Activated CD4-positive, alpha-beta T cell treated with anti-CD3 and anti-CD28 coated beads, Interleukin-2, amount 50 U/mL, for 4 hours (primary cell): ENCODE measurements around the gene OR56B1.
"Not testable (repeated sequence)": the region's sequence is repeated elsewhere in the genome, so short reads cannot be mapped to it uniquely, and the experiment has no call there.

Experiments used
- DNase-seq, 2 experiments: peaks; one replicate each; pipeline ENCODE4 v3.0.0-alpha.2; 2020

OR56B1 gene, protein sequence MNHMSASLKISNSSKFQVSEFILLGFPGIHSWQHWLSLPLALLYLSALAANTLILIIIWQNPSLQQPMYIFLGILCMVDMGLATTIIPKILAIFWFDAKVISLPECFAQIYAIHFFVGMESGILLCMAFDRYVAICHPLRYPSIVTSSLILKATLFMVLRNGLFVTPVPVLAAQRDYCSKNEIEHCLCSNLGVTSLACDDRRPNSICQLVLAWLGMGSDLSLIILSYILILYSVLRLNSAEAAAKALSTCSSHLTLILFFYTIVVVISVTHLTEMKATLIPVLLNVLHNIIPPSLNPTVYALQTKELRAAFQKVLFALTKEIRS

DNA sequence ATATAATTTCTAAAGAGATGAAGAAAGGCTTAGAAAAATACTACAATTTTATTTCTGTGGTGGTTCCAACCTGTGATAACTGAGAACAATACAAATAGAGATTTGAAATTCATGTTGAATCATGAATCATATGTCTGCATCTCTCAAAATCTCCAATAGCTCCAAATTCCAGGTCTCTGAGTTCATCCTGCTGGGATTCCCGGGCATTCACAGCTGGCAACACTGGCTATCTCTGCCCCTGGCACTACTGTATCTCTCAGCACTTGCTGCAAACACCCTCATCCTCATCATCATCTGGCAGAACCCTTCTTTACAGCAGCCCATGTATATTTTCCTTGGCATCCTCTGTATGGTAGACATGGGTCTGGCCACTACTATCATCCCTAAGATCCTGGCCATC lies at the start of gene OR56B1:
Gene OR56B1 (plus strand): TSS at position 53 of the 400 bp plus-strand sequence. CDS start 69 bp downstream, at position 122.
- DNase-seq = no peak

DNA sequence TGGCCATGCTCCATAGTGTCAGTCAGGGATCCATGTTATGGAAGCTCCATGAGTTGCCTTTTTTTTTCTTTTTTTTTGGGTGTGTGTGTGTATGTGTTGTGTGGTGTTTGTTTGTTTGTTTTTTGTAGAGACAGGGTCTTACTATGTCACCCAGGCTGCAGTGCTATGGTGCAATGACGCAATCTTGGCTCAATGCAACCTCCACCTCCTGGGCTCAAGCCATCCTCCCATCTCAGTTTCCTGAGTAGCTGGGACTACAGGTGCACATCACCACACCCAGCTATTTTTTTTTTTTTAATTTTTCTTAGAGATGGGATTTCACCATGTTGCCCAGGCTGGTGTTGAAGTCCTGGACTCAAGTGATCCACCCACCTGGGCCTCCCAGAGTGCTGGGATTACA lies 47.8 kb upstream of the OR56B1 start:
- no peak for DNase-seq

DNA sequence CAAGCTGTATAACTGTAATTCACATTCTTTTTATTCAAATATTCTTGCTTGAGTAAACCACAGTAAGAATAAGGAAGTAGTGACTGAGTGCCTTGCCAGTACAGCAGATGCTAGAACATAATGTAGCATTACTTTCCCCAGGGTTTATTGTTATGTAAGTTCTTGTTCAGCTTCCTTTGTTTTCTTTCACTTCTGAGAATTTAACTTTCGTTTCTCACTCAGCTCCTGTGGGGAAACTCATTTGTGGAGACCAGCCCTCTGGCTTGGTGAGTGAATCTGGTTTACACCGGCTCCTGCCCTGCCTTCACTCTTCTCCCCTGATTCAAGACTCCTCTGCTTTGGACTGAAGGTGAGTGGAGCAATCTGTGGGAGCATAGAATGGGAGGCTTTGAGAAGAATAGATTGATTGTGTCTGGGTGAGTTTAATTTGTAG lies 46.7 kb upstream of the OR56B1 start, which contains the start of gene TRIM22:
Gene TRIM22 (plus strand): TSS at position 240 of the 433 bp plus-strand sequence. CDS start 6,443 bp downstream, outside the sequence.
- peak; percentile 43 to 45 for DNase-seq

DNA sequence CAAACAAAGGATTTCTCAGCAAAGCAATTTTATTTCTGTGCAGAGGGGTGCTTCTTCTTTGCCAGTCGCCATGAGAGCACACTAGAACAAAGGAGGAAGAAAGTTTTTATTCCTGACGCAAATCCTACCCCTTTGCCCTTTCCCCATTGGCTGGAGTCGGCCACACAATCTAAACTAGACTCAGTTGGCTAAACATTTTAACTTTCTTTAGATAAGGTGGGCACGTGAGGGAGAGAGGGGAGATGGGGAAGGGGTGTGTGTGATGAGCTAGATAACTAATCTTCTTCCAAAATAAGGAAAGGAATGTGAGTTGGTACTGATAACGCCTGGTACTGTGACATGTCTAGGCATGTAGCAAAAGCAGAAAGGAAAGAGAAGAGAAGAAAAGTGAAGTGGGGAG lies 46.0 kb upstream of the OR56B1 start:
- no peak for DNase-seq

DNA sequence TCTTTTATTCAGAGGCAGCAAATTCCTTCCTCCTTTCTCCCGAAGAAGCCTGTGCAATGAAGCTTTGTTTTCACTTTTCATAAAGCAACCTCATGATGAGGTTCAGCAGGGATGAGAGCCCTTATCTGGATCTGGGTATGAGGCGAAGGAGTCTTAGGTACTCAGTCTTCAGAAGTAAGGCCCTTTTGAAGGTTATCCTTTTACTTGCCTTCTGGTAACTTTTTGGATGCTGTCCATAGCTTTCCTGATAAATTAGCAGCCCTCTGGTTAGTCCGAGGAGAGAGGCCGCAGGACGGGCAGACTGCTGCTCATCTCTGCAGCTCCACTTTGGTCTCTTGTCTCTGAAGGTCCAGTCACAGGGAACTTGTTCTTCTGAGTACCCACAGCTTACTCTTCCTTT lies 45.5 kb upstream of the OR56B1 start:
- DNase-seq = no peak

DNA sequence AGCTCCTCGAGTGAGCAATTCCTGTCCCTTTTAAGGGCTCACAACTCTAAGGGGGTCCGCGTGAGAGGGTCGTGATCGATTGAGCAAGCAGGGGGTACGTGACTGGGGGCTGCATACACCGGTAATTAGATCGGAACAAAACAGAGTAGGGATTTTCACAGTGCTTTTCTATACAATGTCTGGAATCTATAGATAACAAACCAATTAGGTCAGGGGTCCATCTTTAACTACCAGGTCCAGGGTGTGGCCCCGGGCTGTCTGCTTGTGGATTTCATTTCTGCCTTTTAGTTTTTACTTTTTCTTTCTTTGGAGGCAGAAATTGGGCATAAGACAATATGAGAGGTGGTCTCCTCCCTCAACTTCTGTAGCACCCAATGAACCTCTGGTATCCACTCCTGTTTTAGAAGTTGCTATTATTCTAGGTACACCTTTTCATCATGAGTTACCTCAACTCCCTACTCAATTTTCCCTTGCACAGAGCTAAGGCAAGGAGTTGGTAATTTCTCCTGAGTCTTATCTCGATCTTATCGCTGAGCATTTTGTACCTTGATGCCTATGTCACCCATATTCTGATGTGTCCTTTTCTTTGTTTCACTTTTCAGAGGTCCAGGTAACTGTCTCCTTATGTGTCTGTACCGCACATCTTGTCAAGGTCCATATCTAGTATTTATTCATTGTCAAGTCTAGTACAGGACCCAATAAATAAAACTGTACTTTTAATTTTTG lies 44.8 kb upstream of the OR56B1 start:
- not testable (repeated sequence) for DNase-seq

DNA sequence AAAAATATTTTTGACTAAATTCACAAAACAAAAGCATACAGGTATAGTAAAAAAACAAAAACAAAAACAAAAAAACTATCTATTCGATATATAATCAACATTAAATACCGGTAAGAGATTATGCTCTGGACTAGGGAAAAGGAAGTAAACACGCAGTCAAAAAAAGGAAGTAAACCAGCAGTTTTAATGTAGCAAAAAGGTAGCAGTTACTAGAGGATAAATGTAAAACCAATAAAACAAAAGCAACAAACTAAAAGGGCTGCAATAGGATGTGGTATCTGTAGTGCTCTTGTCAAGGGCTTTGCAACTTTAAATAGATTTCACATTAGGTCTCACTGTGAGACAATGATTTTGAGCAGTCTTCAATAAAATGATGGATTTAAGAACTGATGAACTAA lies 44.3 kb upstream of the OR56B1 start:
- DNase-seq = no peak

DNA sequence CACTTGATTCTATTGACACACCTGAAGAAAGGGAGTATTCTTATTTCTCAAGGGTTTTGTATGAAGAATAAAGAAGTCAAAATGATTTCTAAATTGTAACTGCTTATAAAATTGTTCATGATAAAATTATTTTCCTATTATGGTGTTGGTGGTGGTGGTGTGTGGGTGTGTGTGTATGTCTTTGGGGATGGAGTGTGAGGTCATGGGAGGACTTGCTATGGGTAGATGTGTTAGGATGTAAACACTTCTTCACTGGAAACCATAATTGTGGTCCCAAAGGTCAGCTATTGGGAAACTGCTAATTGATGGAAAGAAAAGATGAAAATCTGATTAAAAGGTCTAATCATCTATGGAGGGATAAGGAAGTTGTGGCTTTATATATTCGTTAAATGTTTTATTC lies 41.6 kb upstream of the OR56B1 start:
- peak; percentile 27 for DNase-seq

DNA sequence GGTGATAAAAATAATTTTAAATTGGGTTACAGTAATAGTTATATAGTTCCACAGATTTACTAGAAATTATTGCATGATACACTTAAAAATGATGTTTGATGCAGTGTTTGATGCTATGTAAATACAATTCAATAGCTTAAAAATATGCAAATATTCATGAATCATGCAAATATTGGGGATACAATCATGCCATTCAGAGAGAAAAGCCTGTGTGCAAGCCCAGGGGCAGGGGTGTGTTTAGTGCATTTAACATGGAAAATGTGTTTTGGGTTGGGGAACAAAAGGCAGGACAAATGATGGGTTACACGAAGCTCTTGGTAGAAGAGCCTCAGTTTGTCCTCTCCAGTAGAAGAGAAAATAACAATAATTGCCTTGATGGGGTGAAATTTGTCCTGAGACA lies 40.7 kb upstream of the OR56B1 start:
- no peak for DNase-seq

DNA sequence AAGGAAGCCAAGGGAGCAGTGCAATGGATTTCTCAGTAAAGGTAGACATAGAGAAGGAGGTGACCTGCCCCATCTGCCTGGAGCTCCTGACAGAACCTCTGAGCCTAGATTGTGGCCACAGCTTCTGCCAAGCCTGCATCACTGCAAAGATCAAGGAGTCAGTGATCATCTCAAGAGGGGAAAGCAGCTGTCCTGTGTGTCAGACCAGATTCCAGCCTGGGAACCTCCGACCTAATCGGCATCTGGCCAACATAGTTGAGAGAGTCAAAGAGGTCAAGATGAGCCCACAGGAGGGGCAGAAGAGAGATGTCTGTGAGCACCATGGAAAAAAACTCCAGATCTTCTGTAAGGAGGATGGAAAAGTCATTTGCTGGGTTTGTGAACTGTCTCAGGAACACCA lies 40.0 kb upstream of the OR56B1 start:
- no peak for DNase-seq

DNA sequence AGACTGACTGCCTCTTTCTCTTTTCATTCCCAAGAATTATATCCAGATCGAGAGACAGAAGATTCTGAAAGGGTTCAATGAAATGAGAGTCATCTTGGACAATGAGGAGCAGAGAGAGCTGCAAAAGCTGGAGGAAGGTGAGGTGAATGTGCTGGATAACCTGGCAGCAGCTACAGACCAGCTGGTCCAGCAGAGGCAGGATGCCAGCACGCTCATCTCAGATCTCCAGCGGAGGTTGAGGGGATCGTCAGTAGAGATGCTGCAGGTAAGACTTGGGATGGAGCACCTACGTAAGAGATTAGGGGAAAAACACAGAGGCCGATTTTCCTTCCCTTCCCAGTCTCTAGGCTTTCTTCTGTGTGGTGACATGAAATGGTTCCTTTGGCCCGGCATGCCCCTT lies 38.0 kb upstream of the OR56B1 start:
- no peak for DNase-seq

DNA sequence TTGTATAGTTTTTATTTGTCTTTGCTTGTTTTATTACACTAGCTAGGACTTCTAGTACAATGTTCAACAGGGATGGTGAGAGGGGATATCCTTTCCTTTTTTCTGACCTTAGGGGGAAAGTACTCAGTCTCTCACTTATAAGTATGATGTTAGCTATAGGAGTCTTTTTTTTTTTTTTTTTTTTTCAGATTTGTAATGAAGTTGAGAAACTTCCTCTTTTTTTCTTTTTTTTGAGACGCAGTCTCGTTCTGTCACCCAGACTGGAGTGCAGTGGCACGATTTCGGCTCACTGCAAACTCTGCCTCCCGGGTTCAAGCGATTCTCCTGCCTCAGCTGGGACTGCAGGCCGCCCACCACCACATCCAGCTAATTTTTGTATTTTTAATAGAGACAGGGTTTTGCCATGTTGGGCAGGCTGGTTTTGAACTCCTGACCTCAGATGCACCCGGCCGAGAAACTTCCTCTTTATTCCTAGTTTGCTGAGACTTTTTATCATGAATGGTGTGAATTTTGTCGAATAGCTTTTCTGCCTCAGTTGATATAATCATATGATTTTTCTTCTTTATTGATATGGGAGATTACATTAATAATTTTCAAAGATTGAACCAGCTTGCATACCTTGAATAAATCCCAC lies 35.7 kb upstream of the OR56B1 start:
- DNase-seq = no peak

DNA sequence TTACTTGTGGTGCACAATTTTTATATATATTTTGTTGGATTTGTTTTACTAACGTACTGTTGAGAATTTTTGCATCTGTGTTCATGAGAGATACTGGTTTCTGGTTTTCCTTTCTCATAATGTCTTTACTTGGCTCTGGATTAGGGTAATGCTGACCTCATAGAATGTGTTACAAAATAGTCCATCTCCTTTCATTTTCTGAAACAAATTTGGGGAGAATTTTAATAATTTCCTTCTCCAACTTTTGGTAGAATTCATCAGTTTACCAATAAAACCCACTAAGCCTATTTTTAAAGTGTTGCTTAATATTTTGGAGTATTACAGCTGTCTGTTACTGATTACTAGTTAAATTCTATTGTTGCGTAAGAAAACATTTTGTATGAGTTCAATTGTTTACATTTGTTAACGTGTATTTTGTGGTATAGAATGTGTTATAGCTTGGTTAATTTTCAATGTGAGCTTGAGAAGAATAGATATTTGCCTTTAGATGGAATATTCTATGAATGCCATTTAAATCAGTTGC lies 35.1 kb upstream of the OR56B1 start:
- DNase-seq = no peak

DNA sequence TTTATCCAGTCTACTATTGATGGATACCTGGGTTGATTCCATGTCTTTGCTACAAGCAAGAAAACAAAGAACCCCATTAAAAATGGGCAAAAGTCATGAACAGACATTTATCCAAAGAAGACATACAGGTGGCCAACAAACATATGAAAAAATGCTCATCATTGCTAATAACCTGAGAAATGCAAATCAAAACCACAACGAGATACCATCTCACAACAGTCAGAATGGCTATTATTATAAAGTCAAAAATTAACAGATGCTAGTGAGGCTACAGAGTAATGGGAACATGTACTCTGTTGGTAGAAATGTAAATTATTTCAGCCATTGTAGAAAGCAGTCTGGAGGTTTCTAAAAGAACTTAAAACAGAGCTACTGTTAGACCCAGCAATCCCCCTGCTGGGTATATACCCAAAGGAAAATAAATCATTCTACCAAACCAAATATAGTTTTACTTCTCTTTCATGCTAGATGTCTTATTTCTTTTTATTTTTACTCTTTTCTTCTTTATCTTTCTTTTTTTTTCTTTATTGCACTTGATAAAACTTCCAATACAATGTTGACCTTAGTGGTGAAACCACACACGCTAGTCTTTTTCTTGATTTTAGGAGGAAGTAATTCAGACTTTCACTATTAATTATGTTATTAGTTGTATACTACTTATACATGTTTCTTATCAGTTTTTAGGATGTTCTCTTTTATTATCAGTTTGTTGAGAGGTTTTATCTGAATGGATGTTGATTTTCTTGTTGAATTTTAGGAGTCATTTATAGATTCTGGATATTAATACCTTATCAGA lies 32.3 kb upstream of the OR56B1 start:
- no peak for DNase-seq

DNA sequence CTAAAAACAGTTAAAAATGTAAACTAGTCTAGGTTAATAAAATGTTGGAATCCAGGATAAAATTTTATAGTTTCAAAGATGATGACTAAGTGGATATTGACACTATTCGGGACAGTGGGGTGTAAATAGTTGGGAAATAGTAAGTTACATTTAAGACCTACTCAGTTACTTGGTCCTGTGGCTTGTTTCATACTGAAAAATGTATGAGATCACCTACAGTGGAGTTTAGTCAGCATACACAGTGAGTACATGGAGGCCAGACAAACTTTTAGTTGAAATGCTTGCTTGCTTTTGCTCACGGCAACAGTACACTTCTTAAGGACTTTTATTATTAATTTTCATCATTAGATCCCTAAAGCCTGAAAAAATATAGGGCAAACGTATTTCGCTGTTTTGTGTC lies 30.6 kb upstream of the OR56B1 start:
- DNase-seq = no peak

DNA sequence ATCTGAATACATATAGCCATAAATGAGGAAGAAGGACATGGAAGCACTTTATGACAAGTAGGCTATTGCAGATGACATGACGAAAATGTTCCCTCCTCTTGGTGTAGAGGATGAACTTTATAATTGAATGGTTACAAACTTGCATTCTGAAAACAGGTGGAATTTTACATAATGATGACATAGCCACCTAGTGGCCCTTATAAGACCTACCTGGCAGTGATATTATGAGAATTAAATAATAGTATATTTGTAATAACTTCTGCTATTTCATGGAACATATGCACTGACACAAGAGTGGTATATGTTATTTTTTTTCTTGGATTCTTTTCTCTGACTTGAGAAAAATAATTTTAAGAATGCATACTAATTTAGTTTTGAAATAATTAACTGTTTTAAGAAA lies 23.7 kb upstream of the OR56B1 start:
- DNase-seq = no peak

DNA sequence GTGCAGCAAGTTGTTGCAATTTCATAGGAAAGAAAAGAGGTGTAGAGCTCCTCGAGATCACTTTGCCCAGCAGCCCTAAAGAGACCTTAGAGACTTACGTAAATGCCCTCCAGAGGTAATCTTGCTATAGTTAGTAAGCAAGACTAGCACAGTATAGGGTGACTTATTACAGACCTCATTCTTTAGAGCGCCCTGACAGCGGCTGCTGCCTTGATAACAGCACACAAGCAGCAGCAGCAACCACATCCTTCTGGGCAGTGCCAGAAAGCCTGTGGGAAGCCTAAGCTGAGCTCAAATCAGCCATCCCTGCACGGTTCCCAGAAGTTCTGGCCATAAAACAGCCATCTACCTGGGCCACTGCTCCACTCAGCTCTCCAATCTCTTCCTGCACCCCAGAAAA lies 22.6 kb upstream of the OR56B1 start:
- DNase-seq = no peak

DNA sequence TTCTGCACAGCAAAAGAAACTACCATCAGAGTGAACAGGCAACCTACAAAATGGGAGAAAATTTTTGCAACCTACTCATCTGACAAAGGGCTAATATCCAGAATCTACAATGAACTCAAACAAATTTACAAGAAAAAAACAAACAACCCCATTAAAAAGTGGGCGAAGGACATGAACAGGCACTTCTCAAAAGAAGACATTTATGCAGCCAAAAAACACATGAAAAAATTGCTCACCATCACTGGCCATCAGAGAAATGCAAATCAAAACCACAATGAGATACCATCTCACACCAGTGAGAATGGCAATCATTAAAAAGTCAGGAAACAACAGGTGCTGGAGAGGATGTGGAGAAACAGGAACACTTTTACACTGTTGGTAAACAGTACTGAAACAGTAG lies 19.7 kb upstream of the OR56B1 start:
- DNase-seq = not testable (repeated sequence)

DNA sequence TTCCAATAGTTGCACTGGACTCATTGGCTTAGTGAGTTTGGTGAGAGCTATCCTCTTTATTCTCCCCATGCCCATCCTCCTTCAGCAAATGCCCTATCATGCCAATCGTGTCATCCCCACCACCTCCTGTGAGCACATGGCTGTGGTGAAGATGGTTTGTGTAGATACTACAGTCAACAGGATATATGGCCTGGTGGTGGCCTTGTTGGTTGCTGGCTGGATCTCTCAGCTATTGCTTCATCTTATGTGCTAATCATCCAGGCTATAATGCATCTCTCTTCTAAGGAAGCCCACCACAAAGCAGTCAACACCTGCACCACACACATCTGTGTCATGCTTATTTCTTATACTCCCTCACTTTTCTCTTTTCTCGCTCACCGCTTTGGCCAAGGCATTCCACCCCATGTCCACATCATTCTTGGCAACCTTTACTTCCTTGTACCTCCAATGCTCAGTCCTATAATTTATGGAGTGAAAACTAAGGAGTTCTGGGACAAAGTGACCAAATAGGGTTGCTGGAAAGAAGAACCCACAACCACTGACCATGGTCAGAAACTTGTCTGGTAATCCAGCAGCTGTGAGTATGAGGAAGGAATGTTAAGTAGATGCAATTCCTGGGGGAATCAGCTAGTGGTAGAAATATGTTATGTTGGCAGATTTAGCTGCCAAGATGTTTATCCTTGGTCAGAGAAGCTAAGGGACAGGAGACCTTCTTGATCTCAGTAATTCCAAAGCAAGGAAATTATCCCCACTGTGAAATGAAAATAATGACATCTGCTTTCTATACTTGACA lies 16.3 kb upstream of the OR56B1 start:
- DNase-seq = no peak

DNA sequence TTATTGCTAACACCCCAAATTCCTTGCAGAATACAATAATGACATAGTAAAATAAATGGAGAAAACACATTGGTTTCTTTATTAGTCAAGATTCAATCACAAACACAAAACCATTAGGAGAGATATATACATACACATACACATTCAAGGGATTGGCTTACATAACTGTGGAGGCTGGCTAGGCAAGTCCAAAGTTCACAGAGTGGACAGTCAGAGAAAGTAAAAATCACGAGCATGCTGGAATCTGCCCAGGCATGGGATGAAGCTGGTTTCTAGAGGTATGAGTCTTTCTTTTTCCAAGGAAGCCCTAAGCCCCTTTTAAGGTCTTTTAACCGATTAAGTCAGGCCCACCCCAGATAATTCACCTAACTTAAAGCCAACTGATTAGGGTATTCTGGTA lies 13.6 kb upstream of the OR56B1 start:
- no peak for DNase-seq

DNA sequence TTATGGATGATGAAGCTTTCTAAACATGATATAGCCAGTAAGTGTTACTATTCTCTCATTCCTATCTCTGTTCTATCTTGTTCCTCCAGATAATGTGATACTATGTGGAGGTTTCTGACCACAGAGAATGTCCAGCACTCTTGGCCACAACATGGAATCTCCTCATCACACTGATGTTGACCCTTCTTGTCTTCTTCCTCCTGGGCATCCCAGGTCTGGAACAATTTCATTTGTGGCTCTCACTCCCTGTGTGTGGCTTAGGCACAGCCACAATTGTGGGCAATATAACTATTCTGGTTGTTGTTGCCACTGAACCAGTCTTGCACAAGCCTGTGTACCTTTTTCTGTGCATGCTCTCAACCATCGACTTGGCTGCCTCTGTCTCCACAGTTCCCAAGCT lies 9.9 kb upstream of the OR56B1 start:
- no peak for DNase-seq

DNA sequence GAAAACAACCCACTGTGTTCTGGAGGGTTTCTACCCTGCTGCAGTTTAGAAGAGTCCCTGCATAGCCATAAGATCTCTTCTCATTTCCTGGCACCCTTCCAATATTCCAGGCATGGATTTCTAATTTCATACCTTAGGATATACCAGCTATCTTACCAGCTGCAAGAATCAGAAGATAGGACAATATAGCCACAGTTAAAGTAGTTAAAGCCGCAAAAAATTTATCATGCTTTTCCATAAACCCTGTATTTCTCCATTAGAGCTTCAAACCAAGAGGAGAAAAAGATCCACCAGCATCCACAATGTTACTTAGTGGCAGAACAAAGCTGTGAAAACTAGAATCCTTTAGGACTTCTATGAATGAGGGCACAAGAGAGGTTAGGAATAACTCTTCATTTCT lies 8.6 kb upstream of the OR56B1 start:
- no peak for DNase-seq
